K562 treated with DMSO at 1 percent for 24 hours (cell line): ENCODE measurements around the gene XPNPEP1. TPM values are rescaled to one million over a fixed set of nuclear protein-coding genes. Genes with fewer than 3 reads are reported as not detected.

Source experiments
- total RNA-seq: library from RNA; unstranded; fragments of 300-600 nt; gene quantifications from 2 replicates; pipeline ENCODE4 v1.2.3, GENCODE V29; 2022; ENCODE audit warnings: low read depth; ENCODE audit not compliant: insufficient read depth

Gene XPNPEP1
- 43.6 and 49.2 TPM in 2 replicates for total RNA-seq

GRCh38 chr10:109922976-109923921 lies at the start of gene XPNPEP1:
XPNPEP1 (minus strand) TSS chr10:109923511; CDS start chr10:109923433, 78 bp downstream.

Other genes with a start within 250 kb of the XPNPEP1 start
- 37.6 and 39.0 TPM in 2 replicates for gene ADD3, start 84.5 kb upstream of the XPNPEP1 start, total RNA-seq